ENCODE data around the gene MIA3.
A peak's percentile ranks its signal among the peaks of the same experiment; 100 is the strongest.

MIA3 gene

GRCh38 chr1:222680080-222680479 is 62.2 kb downstream of the MIA3 start:
- DNase-seq, result no peak

- no peak for DNase-seq
Observed at GRCh38 chr1:222691016-222691415, 73.1 kb downstream of the MIA3 start.

- no peak for DNase-seq
Observed at GRCh38 chr1:222694927-222695326, 77.0 kb downstream of the MIA3 start.

GRCh38 chr1:222696741-222697140 is 78.8 kb downstream of the MIA3 start:
- no peak for DNase-seq

- no peak for DNase-seq
Observed at GRCh38 chr1:222697203-222697602, 79.3 kb downstream of the MIA3 start.

GRCh38 chr1:222697826-222698225 is 79.9 kb downstream of the MIA3 start:
- DNase-seq, result no peak

- DNase-seq, result no peak
Observed at GRCh38 chr1:222702210-222702609, 84.3 kb downstream of the MIA3 start.

GRCh38 chr1:222704260-222704659 is 86.4 kb downstream of the MIA3 start:
- no peak for DNase-seq

- no peak for DNase-seq
Observed at GRCh38 chr1:222706815-222707214, 88.9 kb downstream of the MIA3 start.

- DNase-seq, result no peak
Observed at GRCh38 chr1:222709700-222710153, 91.8 kb downstream of the MIA3 start.

- peak; percentile 77 for DNase-seq
Observed at GRCh38 chr1:222711319-222712252, 93.7 kb downstream of the MIA3 start.

GRCh38 chr1:222712253-222713090 is 94.6 kb downstream of the MIA3 start, which contains the start of the genes AIDA and BROX:
AIDA (minus strand) TSS chr1:222712491; CDS start chr1:222712317, 174 bp downstream.
BROX (plus strand) TSS chr1:222712564; CDS start chr1:222715700, 3,136 bp downstream.
- DNase-seq, result peak; percentile 98

- DNase-seq, result peak; percentile 91
Observed at GRCh38 chr1:222713091-222713961, 95.4 kb downstream of the MIA3 start.

- no peak for DNase-seq
Observed at GRCh38 chr1:222716393-222716792, 98.5 kb downstream of the MIA3 start.

Data from activated CD8-positive, alpha-beta memory T cell treated with anti-CD3 and anti-CD28 coated beads, Interleukin-2, amount 50 U/mL, for 48 hours (primary cell).